Brain microvascular endothelial cell (primary cell): Measurements from ENCODE around the gene KMT2D.

Experiments used
- DNase-seq: peaks from one replicate; pipeline ENCODE4 v3.0.0-alpha.2; 2020
- H3K27ac ChIP-seq: fragments of 250-450 bp; sonication (Bioruptor Pico); 2 replicates; pipeline ENCODE4 v1.5.1; 2020; ENCODE audit warnings: mild to moderate bottlenecking, moderate library complexity
- H3K27me3 ChIP-seq: fragments of 250-450 bp; sonication (Bioruptor Pico); replicated peaks from 2 replicates; pipeline ENCODE4 v1.5.1; 2020; ENCODE audit warnings: mild to moderate bottlenecking
- H3K36me3 ChIP-seq: fragments of 250-450 bp; sonication (Bioruptor Pico); replicated peaks from 2 replicates; pipeline ENCODE4 v1.5.1; 2020; ENCODE audit warnings: mild to moderate bottlenecking
- H3K4me3 ChIP-seq: 2 replicates; pipeline ENCODE4 v1.5.1; 2011; ENCODE audit warnings: low read depth, mild to moderate bottlenecking, control low read depth, low read length, moderate library complexity
- in situ Hi-C: cut with HindIII; loops from 2 replicates; pipeline ENCODE4 v1.10.0; 2017; ENCODE audit warnings: low sequenced_read_pairs, low pct_ligation_motif_present
- TF ChIP-seq, protein P1 (sequence below): IDR thresholded peaks from 2 replicates; pipeline ENCODE4 v1.5.1; 2011; ENCODE audit warnings: low read depth, mild to moderate bottlenecking, moderate library complexity, low read length, control low read depth, inconsistent platforms; ENCODE audit errors: missing control alignments

Gene KMT2D

DNA sequence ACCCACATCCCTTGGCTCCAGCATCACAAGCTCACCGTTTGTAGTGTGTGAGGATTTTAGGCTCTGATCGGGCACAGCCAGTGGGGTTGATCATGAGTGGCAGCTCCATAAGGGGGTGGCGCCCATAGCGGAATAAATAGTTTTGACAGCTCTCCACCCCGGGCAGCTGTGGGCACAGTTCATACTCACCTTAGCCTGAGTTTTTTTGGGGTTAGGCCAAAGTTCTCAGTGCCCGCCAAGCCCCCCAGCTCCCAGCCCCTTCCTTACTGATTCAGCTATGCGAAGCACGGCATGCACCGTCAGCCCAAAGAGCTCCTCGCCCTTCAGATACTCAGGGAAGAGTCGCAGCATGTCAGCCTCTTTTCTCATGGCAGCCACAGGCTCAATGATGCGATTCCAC, 36.1 kb downstream of the KMT2D start:
- in situ Hi-C loops: no loop called here
- no peaks in the 10 kb centered on the region for H3K27me3 ChIP-seq
- peaks cover 65% of the 10 kb centered on the region for H3K36me3 ChIP-seq

DNA sequence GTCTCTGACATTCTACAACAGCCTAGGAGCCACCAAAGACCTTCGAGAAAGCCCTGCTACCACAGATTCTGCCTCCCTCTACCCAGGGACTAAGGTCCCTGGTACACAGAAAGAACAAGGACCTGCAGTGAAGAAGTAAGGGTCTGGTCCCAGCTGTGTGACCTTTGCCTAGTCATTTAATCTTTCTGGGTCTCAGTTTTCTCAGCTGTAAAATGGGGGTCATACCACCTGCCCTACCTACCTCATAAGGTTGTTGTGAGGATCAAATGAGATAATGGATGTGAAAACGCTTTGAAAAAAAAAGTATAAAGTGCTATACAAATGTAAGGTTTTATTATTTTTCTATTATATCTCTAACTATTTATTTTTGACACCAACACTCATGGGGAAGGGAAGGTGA, 36.8 kb downstream of the KMT2D start:
- no peak for DNase-seq
- Histone ChIP-seq H3K36me3 (peaks cover 59% of the 10 kb centered on the region), H3K4me3 (no peak overlapping the region), H3K27me3 (no peaks in the 10 kb centered on the region), H3K27ac (no peak overlapping the region)
- in situ Hi-C loops: no loop called here
- TF ChIP-seq, protein P1, sequence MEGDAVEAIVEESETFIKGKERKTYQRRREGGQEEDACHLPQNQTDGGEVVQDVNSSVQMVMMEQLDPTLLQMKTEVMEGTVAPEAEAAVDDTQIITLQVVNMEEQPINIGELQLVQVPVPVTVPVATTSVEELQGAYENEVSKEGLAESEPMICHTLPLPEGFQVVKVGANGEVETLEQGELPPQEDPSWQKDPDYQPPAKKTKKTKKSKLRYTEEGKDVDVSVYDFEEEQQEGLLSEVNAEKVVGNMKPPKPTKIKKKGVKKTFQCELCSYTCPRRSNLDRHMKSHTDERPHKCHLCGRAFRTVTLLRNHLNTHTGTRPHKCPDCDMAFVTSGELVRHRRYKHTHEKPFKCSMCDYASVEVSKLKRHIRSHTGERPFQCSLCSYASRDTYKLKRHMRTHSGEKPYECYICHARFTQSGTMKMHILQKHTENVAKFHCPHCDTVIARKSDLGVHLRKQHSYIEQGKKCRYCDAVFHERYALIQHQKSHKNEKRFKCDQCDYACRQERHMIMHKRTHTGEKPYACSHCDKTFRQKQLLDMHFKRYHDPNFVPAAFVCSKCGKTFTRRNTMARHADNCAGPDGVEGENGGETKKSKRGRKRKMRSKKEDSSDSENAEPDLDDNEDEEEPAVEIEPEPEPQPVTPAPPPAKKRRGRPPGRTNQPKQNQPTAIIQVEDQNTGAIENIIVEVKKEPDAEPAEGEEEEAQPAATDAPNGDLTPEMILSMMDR: no peak

More for the DNA sequence above, 36.1 kb downstream of the KMT2D start:
- TF ChIP-seq, protein P1: no peak
- no peak for DNase-seq
- H3K4me3 ChIP-seq: no peak overlapping the region
- no peak overlapping the region for H3K27ac ChIP-seq

DNA sequence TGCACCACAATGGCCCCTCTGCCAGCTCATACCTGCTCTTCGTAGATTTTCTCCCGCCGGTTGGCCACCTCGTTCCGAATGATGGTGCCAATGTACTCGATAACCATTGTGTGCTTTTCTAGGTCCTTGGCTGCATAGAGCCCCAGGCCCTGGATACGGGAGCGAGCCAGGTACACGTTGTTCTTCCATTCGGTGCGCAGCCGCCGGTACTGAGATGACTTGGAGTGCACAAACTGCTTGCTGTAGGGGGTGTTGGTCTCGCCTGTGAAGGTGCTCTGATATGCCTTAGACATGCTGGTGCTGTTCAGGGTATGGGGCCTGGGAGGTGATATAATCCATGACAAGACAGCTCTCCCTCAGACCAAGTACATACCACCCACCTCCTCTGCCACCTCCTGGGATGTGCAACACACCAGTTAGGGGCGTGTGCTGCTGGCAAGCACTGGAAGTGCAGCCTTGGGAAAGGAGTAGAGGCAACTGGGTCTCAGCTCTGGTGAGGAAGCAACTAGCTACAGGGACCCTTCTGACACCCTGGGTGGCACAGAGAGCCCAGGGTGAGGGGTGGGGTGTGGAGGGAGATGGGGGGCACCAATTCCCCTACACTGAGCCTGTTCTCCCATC, 37.9 kb downstream of the KMT2D start:
- in situ Hi-C loops: no loop called here
- DNase-seq: no peak
- H3K36me3 ChIP-seq: peaks cover 48% of the 10 kb centered on the region

GRCh38 chr12:49021292-49021915, 39.2 kb downstream of the KMT2D start:
- in situ Hi-C loops: no loop called here
- Histone ChIP-seq H3K36me3 (peaks cover 40% of the 10 kb centered on the region), H3K4me3 (no peak overlapping the region), H3K27me3 (no peaks in the 10 kb centered on the region), H3K27ac (no peak overlapping the region)
- TF ChIP-seq, protein P1: no peak
- no peak for DNase-seq

More for the DNA sequence above, 37.9 kb downstream of the KMT2D start:
- no peak overlapping the region for H3K27ac ChIP-seq
- no peak overlapping the region for H3K4me3 ChIP-seq
- H3K27me3 ChIP-seq: no peaks in the 10 kb centered on the region
- TF ChIP-seq, protein P1: no peak

GRCh38 chr12:49020441-49020840, 40.2 kb downstream of the KMT2D start:
- no peak for DNase-seq
- in situ Hi-C loops: no loop called here
- TF ChIP-seq, protein P1: no peak
- no peaks in the 10 kb centered on the region for H3K27me3 ChIP-seq
- no peak overlapping the region for H3K4me3 ChIP-seq
- no peak overlapping the region for H3K27ac ChIP-seq
- H3K36me3 ChIP-seq: peaks cover 33% of the 10 kb centered on the region
